GDM1 (cell line): ENCODE results near the gene CD36.
"Not testable (repeated sequence)": the region's sequence is repeated elsewhere in the genome, so short reads cannot be mapped to it uniquely, and the experiment has no call there.

Source experiments
- DNase-seq: peaks from one replicate; lab custom pipeline; 2025; lab: John Stamatoyannopoulos, UW

CD36 gene

GRCh38 chr7:80653244-80653643, 14.8 kb downstream of the CD36 start:
- DNase-seq, result no peak

GRCh38 chr7:80654887-80655340, 16.5 kb downstream of the CD36 start:
- DNase-seq, result no peak

DNA sequence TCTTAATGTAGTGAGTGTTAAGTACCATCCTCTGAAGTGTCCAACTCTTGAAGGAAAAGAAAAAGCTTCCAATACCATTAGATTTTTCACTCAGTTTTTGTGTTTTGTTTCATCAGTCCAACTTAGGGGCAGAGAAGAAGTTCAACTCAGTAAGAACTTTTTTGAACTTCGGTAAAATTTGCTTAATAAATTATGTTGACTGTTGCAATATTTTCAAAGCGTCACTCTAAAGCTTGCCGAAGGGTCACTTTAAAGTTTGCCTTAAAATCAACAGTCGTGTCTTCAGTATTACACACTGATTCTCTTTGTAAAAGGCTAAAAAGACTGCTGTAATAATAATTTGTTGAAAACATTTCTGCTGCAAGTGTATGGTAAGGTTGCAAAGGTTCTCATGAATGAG, 17.6 kb downstream of the CD36 start:
- no peak for DNase-seq

GRCh38 chr7:80659120-80660055, 20.9 kb downstream of the CD36 start:
- no peak for DNase-seq

DNA sequence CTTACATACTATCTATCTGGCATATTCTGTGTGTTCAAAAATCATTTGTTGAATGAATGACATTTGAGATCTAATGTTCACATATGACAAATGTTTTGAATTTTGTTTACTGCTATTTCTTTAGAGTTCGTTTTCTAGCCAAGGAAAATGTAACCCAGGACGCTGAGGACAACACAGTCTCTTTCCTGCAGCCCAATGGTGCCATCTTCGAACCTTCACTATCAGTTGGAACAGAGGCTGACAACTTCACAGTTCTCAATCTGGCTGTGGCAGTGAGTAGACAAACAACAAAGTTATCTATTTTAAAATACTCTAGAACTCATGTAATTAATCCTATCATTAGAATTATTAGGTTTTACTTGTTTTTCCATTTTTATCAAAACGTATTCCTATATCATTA, 22.5 kb downstream of the CD36 start:
- DNase-seq, result no peak

GRCh38 chr7:80661729-80662128, 23.3 kb downstream of the CD36 start:
- no peak for DNase-seq

- no peak for DNase-seq
These were observed 23.8 kb downstream of the CD36 start for GRCh38 chr7:80662252-80662651.

DNA sequence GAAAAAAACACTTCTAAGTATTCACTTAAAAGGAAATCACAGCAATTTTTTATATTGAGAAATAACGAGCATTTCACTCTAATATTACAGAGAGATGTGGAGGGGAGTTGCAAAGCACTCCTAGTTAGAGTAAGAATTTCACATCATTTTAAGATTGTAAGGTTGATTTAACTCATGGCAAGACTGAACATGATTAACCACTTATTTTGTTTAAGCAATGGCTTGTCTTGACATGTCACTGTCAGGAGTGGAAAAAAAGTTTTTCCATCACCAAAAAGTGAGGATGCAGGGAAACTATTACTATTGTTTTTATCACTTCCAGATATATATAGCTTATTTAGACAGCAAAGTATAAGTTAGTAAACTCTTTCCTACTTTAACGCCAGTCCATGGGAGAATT, 27.1 kb downstream of the CD36 start:
- DNase-seq, result no peak

DNA sequence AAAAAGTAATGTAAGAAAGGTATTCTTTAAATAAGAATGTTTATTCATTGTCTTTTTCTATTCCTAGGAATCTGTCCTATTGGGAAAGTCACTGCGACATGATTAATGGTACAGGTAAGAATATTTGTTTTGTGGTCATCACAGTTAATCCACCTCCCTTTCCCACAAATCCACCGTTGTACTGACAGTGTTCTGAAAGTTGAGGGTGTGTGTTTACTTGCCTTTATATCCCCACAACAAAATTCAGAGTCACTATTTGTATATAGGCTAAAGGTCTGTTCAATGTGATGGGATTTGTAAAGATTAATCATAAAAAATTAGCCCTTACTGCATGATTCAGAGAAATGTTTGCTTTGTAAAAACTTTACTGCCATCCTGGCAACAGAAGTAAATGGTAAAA, 27.9 kb downstream of the CD36 start:
- no peak for DNase-seq

- not testable (repeated sequence) for DNase-seq
These were observed 30.9 kb downstream of the CD36 start for GRCh38 chr7:80669367-80669766.

DNA sequence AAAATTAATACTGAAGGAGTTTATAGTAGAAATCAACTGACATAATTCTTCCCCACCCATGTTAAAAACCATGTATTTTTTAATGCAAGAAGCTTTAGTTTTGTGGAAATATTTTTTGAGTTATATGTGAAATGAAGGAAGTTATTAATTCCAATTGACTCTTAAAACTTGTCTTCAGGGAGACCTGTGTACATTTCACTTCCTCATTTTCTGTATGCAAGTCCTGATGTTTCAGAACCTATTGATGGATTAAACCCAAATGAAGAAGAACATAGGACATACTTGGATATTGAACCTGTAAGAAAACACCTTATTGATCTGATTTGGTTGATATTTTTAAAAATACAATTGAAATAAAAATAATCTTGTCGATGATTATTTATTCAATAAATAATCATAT, 33.3 kb downstream of the CD36 start:
- DNase-seq, result no peak

DNA sequence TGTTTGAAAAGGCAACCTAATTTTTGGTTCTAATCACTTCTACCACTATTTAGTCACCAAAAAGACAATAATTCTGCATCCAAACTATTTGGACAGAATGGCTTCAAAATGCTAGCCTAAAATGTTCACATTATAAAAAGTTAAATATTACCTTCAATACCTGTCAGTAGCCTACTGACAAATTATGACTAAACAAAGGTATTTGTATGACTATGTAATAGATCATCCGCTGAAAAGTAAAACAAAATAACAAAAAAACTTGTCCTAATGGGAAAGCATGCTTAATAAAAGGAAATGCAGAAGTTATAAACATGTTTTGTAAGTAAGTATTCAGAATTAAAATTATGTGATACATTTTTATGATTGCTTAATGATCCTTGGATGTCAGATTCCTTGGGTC, 36.6 kb downstream of the CD36 start:
- no peak for DNase-seq

DNA sequence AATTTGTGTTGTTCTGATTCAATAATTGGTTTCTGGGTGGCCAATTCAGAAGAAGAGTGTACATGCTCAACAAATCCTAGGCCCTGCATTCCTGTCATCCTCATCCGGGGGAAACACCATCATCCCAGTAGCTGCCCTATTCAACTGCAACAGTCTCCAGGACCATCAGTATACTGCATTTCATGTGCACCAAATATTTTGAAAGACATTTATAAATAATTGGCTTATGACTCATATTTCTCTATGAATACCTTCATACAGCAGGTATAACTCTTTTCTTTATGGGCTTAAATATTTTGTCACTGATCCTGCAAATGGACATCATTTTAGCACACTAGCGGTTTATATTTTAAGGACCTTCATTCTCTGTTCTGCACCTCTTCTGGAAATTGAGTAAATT, 38.0 kb downstream of the CD36 start:
- DNase-seq, result no peak

- DNase-seq, result no peak
These were observed 39.2 kb downstream of the CD36 start for GRCh38 chr7:80677629-80678028.

DNA sequence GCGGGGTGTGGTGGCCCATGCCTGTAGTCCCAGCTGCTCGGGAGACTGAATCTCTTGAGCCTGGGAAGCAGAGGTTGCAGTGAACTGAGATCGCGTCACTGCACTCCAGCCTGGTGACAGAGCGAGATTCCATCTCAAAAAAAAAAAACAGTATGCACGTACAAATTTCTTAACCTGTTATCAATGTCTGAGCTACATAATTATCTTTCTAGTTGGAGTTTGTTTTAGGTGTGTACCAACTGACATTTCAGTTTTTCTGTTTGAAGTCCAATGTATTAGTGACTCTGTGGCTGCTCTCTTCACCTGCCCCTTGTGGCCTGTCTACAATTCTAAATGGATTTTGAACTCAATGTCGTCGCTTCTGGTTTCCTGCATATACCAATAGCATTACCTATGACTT, 40.3 kb downstream of the CD36 start:
- no peak for DNase-seq

DNA sequence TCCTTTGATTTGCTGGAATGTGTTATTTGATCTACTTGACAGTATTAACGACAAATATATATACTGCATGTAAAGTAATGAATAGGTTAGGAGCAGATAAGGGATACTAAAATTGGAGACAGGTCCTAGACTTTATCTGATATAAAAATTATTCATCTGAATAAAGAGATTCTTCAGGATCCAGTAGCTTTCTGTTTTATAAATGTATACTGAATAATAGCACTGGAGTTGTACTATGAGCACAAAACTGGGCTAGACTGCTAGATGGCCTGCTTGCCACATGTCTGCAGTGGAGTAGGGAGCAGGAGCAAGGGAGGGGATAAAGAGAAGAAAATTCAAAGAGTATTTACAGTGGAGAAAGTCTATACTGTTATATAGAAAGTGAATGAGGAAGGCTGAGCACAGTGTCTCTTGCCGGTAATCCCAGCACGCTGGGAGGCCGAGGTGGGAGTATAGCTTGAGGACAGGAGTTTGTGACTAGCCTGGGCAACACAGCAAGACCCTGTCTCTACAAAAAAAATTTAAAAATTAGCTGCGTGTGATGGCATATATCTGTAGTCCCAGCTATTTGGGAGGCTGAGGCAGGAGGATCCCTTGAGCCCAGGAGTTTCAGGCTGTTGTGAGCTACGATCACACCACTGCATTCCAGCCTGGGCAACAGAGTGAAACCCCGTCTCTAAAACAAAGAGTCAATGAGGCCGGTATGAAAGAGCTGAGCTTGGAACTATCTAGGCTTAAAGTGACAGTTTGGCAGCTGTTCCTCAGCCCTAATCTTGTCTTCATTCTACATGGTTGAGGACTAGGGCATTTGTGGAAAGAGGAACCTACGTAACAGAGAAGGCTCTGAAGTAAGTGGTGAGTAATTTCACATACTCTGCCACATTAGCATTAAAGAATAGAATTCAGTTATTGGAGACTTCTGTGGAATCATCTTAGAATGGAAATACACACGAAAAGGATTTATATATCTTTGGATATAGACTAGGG, 41.8 kb downstream of the CD36 start:
- peak; percentile 24 for DNase-seq

GRCh38 chr7:80681272-80681885, 42.9 kb downstream of the CD36 start:
- peak; percentile 8 for DNase-seq

DNA sequence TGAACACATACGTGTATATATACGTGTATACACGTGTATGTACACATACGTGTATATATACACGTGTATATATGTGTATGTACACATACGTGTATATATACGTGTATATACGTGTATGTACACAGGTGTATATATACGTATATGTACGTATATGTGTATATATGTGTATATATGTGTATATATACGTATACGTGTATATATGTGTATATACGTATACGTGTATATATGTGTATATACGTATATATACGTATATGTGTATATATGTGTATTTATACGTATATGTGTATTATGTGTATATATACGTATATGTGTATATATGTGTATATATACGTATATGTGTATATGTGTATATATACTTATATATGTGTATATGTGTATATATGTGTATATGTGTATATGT, 44.3 kb downstream of the CD36 start:
- DNase-seq, result no peak

GRCh38 chr7:80686576-80686975, 48.1 kb downstream of the CD36 start:
- DNase-seq, result no peak

DNA sequence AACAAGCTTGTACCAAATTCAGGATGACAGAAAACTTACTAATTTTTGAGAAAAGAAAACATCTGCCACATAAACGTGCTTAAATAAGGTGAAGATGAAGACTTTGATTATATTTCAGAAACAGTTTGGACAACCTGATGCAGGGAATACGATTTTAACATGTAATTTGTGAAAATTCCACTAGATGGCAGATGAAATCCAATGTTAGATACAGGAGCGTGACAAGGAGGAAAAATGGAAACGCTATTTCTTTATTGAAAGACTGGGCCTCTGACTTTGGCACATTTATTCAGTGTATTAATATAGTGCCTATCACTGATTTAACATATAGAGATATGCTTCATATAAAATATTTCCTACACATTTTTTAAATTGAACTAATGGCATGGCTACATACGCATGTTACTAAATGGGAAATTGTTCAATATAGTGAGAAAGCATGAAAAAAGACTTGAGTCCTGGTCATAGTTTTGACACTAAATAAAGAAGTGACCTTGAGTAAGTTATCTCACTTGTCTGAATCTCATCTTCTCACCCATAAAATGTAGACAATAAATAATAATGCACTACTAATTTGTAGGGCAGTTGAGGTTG, 60.7 kb downstream of the CD36 start:
- no peak for DNase-seq

DNA sequence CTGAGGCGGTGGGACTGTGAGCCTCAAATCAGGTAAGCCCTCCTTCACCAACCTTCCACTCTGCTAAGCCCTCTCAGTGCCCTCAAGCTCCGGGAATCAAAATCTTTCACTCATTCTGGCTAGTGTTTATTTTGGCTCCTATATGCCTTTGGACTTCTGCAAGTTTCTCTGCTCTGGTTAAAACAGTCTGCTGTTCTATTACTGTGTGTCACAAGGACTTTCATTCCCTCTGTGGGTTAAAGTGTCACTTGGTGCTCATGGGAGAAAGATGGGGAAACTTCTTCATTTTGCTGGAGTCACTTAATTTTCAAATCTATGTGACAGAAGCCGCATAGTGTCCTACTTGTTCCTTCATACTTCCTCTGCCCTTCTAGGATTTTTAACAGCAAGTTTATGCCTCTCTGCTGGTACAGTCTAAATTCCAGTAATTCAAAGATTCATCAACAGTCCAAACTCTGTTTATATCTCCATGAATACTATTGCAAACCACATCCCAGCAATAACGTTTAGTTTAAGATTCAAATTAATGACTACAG, 61.3 kb downstream of the CD36 start:
- DNase-seq, result no peak

DNA sequence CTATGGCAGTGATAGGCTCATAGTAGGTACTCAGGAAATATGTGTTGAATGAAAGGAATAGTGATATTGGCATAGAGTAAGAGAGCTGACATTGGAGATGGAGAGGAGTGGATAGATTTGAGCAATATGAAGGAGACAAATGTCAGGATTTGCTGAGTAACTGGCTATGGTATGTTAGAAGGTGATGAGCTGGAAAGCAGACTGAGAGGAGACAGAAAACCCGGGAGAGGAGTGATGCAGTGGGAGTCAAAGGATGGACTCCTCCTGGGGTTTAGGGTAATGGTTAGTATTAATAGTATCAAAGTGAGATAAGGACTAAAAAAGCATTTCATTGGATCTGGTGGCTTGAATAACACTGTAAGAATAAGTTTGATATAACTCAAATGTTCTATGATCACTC, 64.8 kb downstream of the CD36 start:
- no peak for DNase-seq
